Natural killer cell (primary cell): Measurements from ENCODE around the gene FUT6. TPM values are rescaled to one million over a fixed set of nuclear protein-coding genes. Genes with fewer than 3 reads are reported as not detected.

Experiments used
- ATAC-seq, 3 donors: fragments of 150-1000 bp in 2 of 3; fragments of 200-7000 bp in 1 of 3; cut with Tn5 transposase; 1 replicate in 1 of 3; 2 replicates in 2 of 3; pipeline ENCODE4 v1.10.0; 2021; ENCODE audit warnings: mild to moderate bottlenecking in 2 of 3, moderate library complexity in 2 of 3
- DNase-seq, 2 donors: peaks; one replicate each; pipeline versions ENCODE4 v3.0.0 to v3.0.0-alpha.2; 2013 to 2021; ENCODE audit warnings: mixed read lengths in 1 of 2
- H3K27ac ChIP-seq: one replicate; pipeline ENCODE4 v1.5.1; 2013; ENCODE audit warnings: mild to moderate bottlenecking, low read length
- H3K27me3 ChIP-seq: one replicate; pipeline ENCODE4 v1.6.1; 2013; ENCODE audit warnings: low read length; ENCODE audit not compliant: control insufficient read depth, insufficient read depth
- H3K36me3 ChIP-seq: one replicate; pipeline ENCODE4 v1.6.1; 2013; ENCODE audit warnings: low read length; ENCODE audit not compliant: control insufficient read depth, insufficient read depth
- H3K4me1 ChIP-seq: one replicate; pipeline ENCODE4 v1.6.1; 2013; ENCODE audit warnings: low read length; ENCODE audit not compliant: control insufficient read depth, insufficient read depth
- H3K4me3 ChIP-seq: one replicate; pipeline ENCODE4 v1.5.1; 2013; ENCODE audit warnings: low read length
- H3K9me3 ChIP-seq: one replicate; pipeline ENCODE4 v1.6.1; 2013; ENCODE audit warnings: low read length; ENCODE audit not compliant: control insufficient read depth, insufficient read depth
- H3K27ac Mint-ChIP-seq, 2 donors: one replicate each; pipeline ENCODE4 v1.8.0; 2022; ENCODE audit warnings: mild to moderate bottlenecking in 2 of 2, mixed read lengths in 2 of 2, moderate library complexity in 1 of 2
- H3K27me3 Mint-ChIP-seq, 2 donors: one replicate each; pipeline ENCODE4 v1.8.0; 2022; ENCODE audit warnings: low read depth in 2 of 2, mixed read lengths in 2 of 2
- H3K36me3 Mint-ChIP-seq: one replicate; pipeline ENCODE4 v1.8.0; 2022; ENCODE audit warnings: mixed read lengths
- H3K4me1 Mint-ChIP-seq, 2 donors: one replicate each; pipeline ENCODE4 v1.8.0; 2022; ENCODE audit warnings: mixed read lengths in 2 of 2
- H3K4me3 Mint-ChIP-seq: one replicate; pipeline ENCODE4 v1.8.0; 2022; ENCODE audit warnings: mild to moderate bottlenecking, moderate library complexity, mixed read lengths
- H3K9me3 Mint-ChIP-seq, 2 donors: one replicate each; pipeline ENCODE4 v1.8.0; 2022; ENCODE audit warnings: mixed read lengths in 2 of 2
- CTCF ChIP-seq: fragments of 200-600 bp; IDR thresholded peaks from one replicate; pipeline ENCODE4 v1.8.0; 2022; ENCODE audit warnings: antibody characterized with exemption
- WGBS: methylation state at CpG from one replicate; pipeline ENCODE4 v1.1.7; 2013; ENCODE audit warnings: missing lambda C conversion rate; ENCODE audit not compliant: insufficient coverage; 5-methylcytosine and 5-hydroxymethylcytosine counted together
- intact Hi-C: fragments of 100-400 bp; cut with micrococcal nuclease; formaldehyde crosslinking; loops from one replicate; pipeline ENCODE4 v1.14.2; 2022
- total RNA-seq, 4 donors: library from RNA; stranded (reverse); fragments of 120-200 nt in 1 of 4; gene quantifications; one replicate each; pipeline versions ENCODE4 v1.2.3 to v1.2.4, GENCODE V29; 2013 to 2022

The FUT6 gene
- total RNA-seq, 3 donors from 2014 or later (not counting 1 experiment from before 2014, with no cell fraction given): 0.34 TPM; not detected in 2

- no peak overlapping the region for H3K27ac Mint-ChIP-seq
Observed at GRCh38 chr19:5825178-5825577, 14.3 kb downstream of the FUT6 start.

GRCh38 chr19:5824751-5825150 is 14.8 kb downstream of the FUT6 start:
- ATAC-seq (no peak), DNase-seq (peak in 1 of 2 donors; percentile 5)
- Histone ChIP-seq H3K36me3 (no peaks in the 10 kb centered on the region), H3K9me3 (no peaks in the 10 kb centered on the region), H3K27ac (no peak overlapping the region), H3K4me3 (no peak overlapping the region), H3K4me1 (peaks cover 26% of the 10 kb centered on the region), H3K27me3 (no peaks in the 10 kb centered on the region)
- no peaks in the 10 kb centered on the region for H3K9me3 Mint-ChIP-seq
- no peak overlapping the region for H3K4me3 Mint-ChIP-seq
- no peak overlapping the region for H3K27ac Mint-ChIP-seq
- peaks cover 0 to 8% of the 10 kb centered on the region in 2 donors for H3K27me3 Mint-ChIP-seq
- 96% methylated on average over 10 of the region's 10 CpGs for WGBS
- intact Hi-C loops: no loop called here
- H3K36me3 Mint-ChIP-seq: no peaks in the 10 kb centered on the region
- H3K4me1 Mint-ChIP-seq: peaks cover 15 to 20% of the 10 kb centered on the region in 2 donors
- TF ChIP-seq CTCF: no peak

More at GRCh38 chr19:5825178-5825577, 14.3 kb downstream of the FUT6 start:
- H3K27ac ChIP-seq: no peak overlapping the region
- no peaks in the 10 kb centered on the region for H3K36me3 Mint-ChIP-seq
- no peaks in the 10 kb centered on the region for H3K27me3 ChIP-seq
- ATAC-seq (no peak), DNase-seq (no peak)
- peaks cover 0 to 8% of the 10 kb centered on the region in 2 donors for H3K27me3 Mint-ChIP-seq
- H3K4me3 ChIP-seq: no peak overlapping the region
- intact Hi-C loops: no loop called here
- no peak for TF ChIP-seq CTCF
- no peaks in the 10 kb centered on the region for H3K9me3 ChIP-seq
- H3K4me1 ChIP-seq: peaks cover 26% of the 10 kb centered on the region
- H3K4me3 Mint-ChIP-seq: no peak overlapping the region
- peaks cover 15 to 20% of the 10 kb centered on the region in 2 donors for H3K4me1 Mint-ChIP-seq
- no peaks in the 10 kb centered on the region for H3K9me3 Mint-ChIP-seq
- H3K36me3 ChIP-seq: no peaks in the 10 kb centered on the region
- 94% methylated on average over 20 of the region's 21 CpGs for WGBS

GRCh38 chr19:5823579-5824281 is 15.8 kb downstream of the FUT6 start:
- Mint-ChIP-seq H3K27ac (no peak overlapping the region), H3K9me3 (no peaks in the 10 kb centered on the region), H3K4me3 (no peak overlapping the region), H3K4me1 (peaks cover 14 to 18% of the 10 kb centered on the region in 2 donors), H3K27me3 (peaks cover 0 to 8% of the 10 kb centered on the region in 2 donors), H3K36me3 (no peaks in the 10 kb centered on the region)
- H3K27ac ChIP-seq: no peak overlapping the region
- ATAC-seq (no peak), DNase-seq (no peak)
- no peaks in the 10 kb centered on the region for H3K9me3 ChIP-seq
- intact Hi-C loops: no loop called here
- no peaks in the 10 kb centered on the region for H3K27me3 ChIP-seq
- H3K4me1 ChIP-seq: peaks cover 18% of the 10 kb centered on the region
- H3K36me3 ChIP-seq: no peaks in the 10 kb centered on the region
- no peak overlapping the region for H3K4me3 ChIP-seq
- WGBS: 91% methylated on average over 30 of the region's 30 CpGs
- TF ChIP-seq CTCF: no peak
